HG03432 (cell line): ENCODE measurements around the gene PLPPR5.
"Not testable (repeated sequence)": the region's sequence is repeated elsewhere in the genome, so short reads cannot be mapped to it uniquely, and the experiment has no call there.

Experiments
- ATAC-seq: cut with Tn5 transposase; IDR thresholded peaks from one replicate; pipeline ENCODE4 v1.9.1; 2021; ENCODE audit warnings: mild to moderate bottlenecking, moderate library complexity; ENCODE audit not compliant: unreplicated experiment

Gene PLPPR5

GRCh38 chr1:98920441-98921110 is 84.1 kb downstream of the PLPPR5 start:
- ATAC-seq: no peak

- no peak for ATAC-seq
These were observed 85.0 kb downstream of the PLPPR5 start for GRCh38 chr1:98919652-98920051.

- ATAC-seq: no peak
These were observed 85.5 kb downstream of the PLPPR5 start for GRCh38 chr1:98919211-98919610.

- no peak for ATAC-seq
These were observed 90.1 kb downstream of the PLPPR5 start for GRCh38 chr1:98914547-98914946.

DNA sequence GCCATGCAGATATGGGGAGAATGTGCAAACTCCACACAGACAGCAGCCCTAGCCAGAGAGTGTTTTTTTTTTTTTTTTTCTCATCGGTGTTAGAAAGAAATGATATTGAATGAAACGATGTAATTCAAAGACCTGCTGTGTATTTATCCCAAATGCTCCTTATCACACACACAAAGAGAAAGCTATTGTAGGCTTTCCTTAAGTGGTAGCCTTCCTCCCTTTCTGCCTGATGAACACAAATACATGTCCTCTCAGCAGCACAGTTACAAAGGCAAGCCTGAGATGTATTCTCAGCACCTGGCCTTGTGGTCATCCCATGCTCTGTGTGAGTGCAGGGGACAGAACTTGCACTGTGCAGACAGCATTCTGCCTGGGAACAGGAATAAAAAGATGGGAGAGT is 93.8 kb downstream of the PLPPR5 start:
- no peak for ATAC-seq

- no peak for ATAC-seq
These were observed 95.7 kb downstream of the PLPPR5 start for GRCh38 chr1:98908980-98909379.

DNA sequence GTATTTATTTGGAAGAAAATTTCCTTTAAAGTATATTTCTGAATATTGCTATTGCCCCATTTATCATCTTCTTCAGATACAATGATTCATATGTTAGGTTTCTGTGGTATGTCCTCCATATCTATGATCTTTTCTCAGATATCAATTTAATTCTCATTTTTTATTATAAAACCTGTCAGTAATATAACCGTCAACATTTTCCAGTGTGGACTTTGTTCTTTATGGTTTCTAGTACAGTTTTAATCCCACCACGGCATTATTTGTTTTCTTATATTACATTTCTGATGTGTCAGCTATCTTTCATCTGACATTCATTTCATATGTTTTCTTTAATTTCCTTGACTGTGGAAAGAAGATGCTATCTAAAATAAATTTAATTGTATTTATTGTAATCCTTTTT is 97.9 kb downstream of the PLPPR5 start:
- no peak for ATAC-seq

GRCh38 chr1:98906361-98906760 is 98.3 kb downstream of the PLPPR5 start:
- no peak for ATAC-seq

DNA sequence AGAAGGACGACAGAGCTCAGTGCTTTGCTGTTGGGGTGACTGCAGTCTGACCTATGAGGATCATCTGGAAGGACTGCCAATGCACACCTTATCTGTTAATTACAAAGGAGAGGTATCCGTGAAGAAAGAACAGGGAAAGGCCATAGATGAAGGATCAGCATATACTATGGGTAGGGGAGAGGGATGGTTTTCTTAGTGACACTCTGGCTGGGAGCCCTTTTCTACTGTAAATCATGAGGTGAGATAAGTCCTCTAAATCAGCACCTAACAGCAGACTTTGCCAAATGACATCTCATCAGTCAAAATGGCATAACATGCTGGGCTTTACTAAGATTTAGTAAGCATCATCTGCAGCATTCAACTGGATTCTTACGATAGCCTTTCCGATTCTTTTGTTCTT is 100.0 kb downstream of the PLPPR5 start:
- ATAC-seq: no peak

- ATAC-seq: no peak
These were observed 100.9 kb downstream of the PLPPR5 start for GRCh38 chr1:98903726-98904125.

GRCh38 chr1:98903261-98903660 is 101.4 kb downstream of the PLPPR5 start:
- no peak for ATAC-seq

DNA sequence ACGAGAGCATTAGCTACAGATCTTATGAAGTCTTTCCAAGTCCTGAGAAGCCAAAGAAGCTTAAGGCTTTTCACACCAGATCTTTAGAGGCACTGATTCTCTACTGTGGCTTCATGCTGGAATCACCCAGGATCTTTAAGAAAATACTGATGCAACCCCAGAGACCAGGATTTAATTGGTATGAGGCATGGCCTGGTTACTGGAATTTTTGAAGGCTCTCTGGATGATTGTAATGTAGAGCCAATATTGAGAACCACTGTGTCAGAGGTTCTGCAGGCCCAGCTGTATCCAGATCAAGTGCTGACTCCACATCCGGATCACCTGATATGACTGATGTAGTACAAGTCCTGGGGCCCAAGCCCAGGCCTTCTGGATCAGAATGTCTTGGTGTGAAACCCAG is 105.7 kb downstream of the PLPPR5 start:
- no peak for ATAC-seq

DNA sequence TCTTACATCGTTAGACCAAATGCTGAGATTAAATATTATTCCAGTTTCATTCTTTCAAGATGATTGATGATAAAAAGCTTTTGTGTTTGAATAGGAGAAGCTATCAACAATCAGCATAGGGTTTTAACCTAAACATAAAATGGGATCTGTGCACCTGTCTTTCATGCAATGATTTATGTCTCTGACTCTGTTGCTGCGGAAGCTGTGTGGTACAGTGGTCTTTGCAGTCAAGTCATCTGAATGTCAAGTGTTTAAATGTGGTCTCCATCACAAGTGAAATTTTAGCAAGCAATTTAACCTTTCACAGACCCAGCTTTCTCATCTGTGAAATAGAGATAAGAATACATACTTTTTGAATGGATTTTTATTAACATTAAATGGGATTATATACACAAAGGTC is 107.2 kb downstream of the PLPPR5 start:
- no peak for ATAC-seq

DNA sequence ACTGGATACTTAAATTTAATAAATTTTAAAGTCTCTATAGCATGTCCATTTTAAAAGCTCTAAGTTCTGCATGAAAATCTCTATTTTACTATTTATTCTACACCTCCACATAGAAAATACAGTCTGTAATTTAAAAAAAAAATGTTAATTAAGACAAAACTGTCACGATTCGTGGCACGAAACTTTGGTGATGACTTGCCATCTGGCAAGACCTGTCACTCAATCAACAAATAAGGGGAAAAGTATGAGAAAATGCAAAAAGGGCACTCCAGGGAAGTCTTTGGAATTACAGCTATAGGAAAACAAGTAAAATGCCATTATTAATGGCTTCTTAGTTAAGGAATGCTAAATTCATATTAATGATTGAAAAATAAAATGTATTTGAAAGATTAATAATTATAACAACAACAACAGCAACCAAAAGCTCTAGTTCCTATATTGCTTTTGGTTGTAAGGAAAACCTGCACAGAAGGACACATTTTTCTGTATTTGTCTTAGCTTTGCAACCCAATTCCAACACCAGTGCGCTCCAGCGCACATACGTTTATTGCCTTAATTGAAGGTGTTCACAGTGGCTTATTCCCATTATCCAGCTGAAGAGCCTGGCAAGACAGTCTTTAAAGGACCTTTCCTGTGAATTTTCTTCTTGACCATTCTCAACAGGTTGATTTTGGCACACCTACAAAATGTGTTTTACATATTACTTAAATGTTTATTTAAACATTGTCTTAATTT is 107.8 kb downstream of the PLPPR5 start:
- ATAC-seq: no peak

DNA sequence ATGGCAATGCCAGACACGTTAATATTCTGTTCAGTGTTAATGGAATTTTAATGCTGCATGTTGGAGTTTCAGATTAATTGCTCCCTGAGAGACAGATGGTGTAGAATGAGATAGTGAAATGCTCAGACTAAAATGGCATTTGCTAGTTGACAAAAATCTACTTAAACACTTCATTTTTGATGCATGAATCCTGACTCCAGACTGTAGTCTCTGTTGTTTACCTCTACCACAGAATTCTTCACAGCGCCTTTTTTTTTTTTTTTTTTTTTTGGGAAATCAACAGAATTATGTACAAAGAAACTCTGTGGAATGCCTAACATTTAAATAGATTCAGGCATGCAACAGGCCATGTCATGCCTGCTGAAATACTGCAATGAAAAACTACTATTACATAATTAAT is 111.3 kb downstream of the PLPPR5 start:
- no peak for ATAC-seq

- no peak for ATAC-seq
These were observed 115.8 kb downstream of the PLPPR5 start for GRCh38 chr1:98888869-98889268.

GRCh38 chr1:98887507-98887906 is 117.2 kb downstream of the PLPPR5 start:
- ATAC-seq: no peak

DNA sequence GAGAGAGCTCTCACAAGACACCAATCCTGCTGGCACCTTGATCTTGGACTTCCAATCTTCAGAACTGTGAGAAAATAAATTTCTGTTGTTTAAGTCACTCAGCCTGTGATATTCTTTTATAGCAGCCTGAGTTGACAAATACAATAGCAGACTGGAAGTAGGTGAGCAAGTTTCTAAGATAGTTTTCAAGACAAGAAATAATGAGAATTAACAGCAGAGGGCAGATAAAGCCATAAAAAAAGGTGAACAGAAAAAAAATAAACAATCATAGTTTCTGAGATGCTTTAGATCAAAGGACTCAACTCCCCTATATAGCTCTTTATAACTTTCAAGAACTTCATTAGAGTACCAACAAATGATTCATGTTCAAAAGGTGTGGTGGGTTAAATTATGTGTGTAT is 119.8 kb downstream of the PLPPR5 start:
- no peak for ATAC-seq

DNA sequence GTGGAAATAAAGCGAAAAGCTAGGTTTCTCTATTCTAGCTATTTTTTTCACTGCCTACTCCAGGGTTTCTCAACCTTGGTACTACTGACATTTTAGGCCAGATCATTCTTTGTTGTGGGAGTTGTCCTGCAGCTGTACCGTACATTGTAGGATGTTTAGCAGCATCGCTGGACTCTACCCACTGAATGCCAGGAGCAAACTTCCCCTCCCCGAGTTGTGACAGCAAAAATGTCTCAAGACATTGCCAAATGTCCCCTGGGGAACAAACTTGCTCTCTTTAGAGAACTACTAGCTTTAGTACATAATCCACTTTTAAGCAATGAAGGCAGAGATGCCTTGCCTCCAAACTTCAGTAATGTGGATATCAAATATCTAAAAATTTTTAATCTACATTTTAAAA is 122.8 kb downstream of the PLPPR5 start:
- no peak for ATAC-seq

DNA sequence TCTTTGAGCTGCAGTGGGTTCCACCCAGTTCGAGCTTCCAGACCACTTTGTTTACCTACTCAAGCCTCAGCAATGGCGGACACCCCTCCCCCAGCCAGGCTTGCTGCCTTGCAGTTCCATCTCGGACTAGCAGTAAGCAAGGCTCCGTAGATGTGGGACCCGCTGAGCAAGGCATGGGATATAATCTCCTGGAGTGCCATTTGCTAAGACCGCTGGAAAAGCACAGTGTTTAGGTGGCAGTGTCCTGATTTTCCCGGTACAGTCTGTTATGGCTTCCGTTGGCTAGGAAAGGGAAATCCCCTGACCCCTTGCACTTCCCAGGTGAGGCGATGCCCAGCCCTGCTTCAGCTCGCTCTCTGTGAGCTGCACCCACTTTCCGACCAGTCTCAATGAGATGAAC is 123.4 kb downstream of the PLPPR5 start:
- not testable (repeated sequence) for ATAC-seq

GRCh38 chr1:98874828-98875227 is 129.8 kb downstream of the PLPPR5 start:
- ATAC-seq: no peak
